ENCODE data around the gene ANKDD1A. TPM values are rescaled to one million over a fixed set of nuclear protein-coding genes. Genes with fewer than 3 reads are reported as not detected.

Gene ANKDD1A
- total RNA-seq, 4 donors from 2014 or later: 0.82 to 7.1 (median 3.2) TPM

DNA sequence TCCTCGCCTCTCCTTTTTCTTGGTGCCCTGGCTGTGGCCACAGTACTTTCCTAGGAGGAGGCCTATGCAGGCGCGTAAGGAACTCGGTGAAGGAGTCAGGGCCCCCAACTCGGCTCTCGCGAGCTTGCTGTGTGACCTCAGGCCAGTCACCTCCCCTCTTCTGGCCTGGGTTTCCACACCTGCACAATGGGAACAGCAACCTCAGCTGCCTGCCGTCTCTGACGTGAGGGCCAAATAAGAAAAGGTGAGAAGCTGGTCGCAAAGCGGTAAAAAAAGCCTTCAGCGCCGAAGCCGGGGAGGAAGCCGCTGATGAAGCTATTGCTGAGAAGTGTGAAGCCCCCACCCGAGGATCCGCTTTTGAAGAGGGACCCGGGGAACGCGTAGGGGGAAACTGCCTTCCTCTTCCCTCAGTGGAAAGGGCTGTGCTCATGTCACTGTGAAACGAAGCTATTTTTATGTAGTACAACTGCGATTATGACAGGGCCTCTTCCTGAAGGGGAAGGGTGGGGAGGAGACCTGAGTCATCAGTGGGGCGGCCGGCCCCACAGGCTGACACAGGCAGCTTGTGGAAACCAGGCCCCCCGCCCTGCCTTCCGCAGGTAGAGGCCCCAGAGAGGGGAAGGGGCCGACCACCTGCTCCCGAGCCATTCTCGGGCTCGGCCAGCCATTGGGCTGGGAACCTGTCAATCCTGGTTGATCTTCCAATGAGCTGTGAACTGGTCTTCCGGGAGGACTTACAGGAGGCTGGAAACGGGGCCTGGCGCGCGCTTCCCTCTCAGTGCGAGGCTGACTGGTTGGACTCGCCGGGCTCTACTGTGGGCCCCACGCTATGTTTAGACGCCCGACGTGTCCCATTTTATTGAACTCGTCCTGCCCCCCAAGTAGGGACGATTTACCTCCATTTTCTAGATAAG, 18.0 kb upstream of the ANKDD1A start:
- no peaks in the 10 kb centered on the region for H3K27me3 ChIP-seq
- no peaks in the 10 kb centered on the region for H3K9me3 ChIP-seq
- H3K36me3 ChIP-seq: no peaks in the 10 kb centered on the region
- 47 to 80% methylated on average over 1 to 44 of the region's 44 CpGs for WGBS, 2 donors (ENCODE audit: low coverage in 1 of 2)
- peak overlapping the region in 2 of 4 donors; percentile 9 for H3K4me3 ChIP-seq
- in situ Hi-C loops (cut with MboI; ENCODE audit: low pct_ligation_motif_present in 1 of 4, low pct_unique_long_range_greater_than_20kb in 1 of 4, low sequenced_read_pairs in 3 of 4): loop anchor here in 1 of 4 donors (10.0 kb wide), 1 partner anchor 49 kb away; the partner anchor contains the start of gene PLEKHO2
- H3K27ac ChIP-seq: peak overlapping the region; percentile 79 to 90 (median 86)
- peak; percentile 61 for TF ChIP-seq POLR2A (IDR thresholded peaks at IDR 0.05)
- TF ChIP-seq POLR2AphosphoS5 (IDR thresholded peaks at IDR 0.05): peak; percentile 6 to 76 (median 74)
- TF ChIP-seq EP300 (IDR thresholded peaks at IDR 0.05; ENCODE audit: low read depth): no peak
- TF ChIP-seq, protein P1, sequence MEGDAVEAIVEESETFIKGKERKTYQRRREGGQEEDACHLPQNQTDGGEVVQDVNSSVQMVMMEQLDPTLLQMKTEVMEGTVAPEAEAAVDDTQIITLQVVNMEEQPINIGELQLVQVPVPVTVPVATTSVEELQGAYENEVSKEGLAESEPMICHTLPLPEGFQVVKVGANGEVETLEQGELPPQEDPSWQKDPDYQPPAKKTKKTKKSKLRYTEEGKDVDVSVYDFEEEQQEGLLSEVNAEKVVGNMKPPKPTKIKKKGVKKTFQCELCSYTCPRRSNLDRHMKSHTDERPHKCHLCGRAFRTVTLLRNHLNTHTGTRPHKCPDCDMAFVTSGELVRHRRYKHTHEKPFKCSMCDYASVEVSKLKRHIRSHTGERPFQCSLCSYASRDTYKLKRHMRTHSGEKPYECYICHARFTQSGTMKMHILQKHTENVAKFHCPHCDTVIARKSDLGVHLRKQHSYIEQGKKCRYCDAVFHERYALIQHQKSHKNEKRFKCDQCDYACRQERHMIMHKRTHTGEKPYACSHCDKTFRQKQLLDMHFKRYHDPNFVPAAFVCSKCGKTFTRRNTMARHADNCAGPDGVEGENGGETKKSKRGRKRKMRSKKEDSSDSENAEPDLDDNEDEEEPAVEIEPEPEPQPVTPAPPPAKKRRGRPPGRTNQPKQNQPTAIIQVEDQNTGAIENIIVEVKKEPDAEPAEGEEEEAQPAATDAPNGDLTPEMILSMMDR (IDR thresholded peaks at IDR 0.05): no peak
- H3K4me1 ChIP-seq: peaks cover 8 to 58% (median 15%) of the 10 kb centered on the region in 4 donors
- peak; percentile 92 for DNase-seq
- intact Hi-C loops (cut with DNase I; ENCODE audit: low total_unique reads): no loop called here

DNA sequence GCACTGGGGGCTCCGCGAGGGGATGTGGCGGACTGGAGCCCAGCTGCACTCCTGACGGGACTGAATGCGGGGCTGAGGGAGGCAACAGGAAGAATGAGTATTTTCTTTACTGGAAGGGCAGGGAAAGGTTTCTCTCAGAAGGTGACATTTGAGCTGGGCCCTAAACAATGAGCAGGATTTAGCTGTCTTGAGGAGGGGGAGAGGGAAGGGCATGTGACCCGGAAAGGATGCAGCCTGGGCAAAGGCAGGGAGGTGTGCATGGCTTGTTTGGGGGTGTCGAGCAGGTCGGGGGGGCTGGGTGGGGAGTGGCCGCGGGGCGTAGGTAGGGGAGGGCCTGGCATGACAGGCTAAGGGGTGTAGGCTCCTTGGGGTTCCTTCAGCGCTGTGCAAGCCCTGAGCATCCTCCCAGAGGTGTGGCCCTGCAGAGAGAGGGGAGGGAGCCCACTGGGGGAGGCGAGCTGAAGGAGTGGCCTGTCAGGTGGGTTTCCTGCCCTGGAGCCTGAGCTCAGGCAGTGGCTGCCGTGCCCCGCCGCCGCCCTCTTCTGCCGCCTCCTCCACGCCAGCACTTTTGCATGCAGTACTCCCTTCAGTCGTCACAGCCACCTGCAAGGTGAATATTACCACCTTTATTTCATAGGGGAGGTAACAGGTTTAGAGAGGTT, 17.2 kb upstream of the ANKDD1A start:
- WGBS, 2 donors (ENCODE audit: low coverage in 1 of 2): 71 to 90% methylated on average over 2 to 15 of the region's 20 CpGs
- H3K4me3 ChIP-seq: peak overlapping the region in 1 of 4 donors; percentile 9

DNA sequence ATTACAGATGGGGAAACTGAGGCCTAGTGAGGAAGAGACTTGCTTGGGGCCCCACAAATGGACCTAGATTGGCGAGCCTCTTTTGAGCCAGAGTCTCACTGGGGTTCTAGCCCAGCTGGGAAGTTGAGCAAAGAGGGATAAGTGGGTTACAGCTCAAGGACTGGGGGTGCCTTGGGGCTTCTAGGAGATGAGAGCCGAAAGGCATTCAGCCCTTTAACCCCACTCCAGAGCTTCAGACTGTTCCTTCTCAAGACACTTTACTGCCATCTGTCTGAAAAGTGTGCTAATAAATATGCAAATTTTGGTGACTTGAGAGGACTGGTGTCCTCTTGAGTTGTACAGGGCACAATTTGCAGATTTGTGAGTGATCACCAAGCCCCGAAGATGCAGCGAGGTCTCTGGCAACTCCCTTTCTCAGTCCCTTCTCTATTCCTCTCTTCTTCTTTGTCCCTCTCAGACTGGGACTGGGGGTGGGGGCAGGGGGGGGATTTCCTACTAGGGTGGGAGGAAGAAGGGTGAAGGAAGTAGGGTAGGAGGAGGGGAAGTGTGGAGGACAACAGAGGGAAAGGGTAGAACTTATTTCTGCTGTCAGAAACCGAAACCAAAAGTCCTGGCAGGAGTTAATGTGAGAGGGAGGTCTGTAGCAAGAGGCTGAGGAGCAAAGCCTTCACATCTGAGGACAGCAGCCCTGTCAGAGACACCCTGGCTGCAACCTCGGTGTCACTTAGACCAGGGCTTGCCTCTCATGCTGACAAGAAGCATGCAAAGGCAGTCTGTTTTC, 16.2 kb upstream of the ANKDD1A start:
- in situ Hi-C loops (cut with MboI; ENCODE audit: low pct_ligation_motif_present in 1 of 4, low pct_unique_long_range_greater_than_20kb in 1 of 4, low sequenced_read_pairs in 3 of 4) (loop anchor here in 1 of 4 donors (10.0 kb wide), 1 partner anchor 51 kb away; the partner anchor contains the start of gene PLEKHO2), intact Hi-C loops (cut with DNase I; ENCODE audit: low total_unique reads) (no loop called here)
- H3K4me1 ChIP-seq: peaks cover 8 to 58% (median 15%) of the 10 kb centered on the region in 4 donors
- H3K27ac ChIP-seq: peak overlapping the region; percentile 79 to 90 (median 86)
- peak; percentile 41 for DNase-seq
- 37 to 48% methylated on average over 2 to 6 of the region's 6 CpGs for WGBS, 2 donors (ENCODE audit: low coverage in 1 of 2)
- H3K36me3 ChIP-seq: no peaks in the 10 kb centered on the region
- TF ChIP-seq, protein P1 (IDR thresholded peaks at IDR 0.05): no peak
- TF ChIP-seq POLR2AphosphoS5 (IDR thresholded peaks at IDR 0.05) (no peak), EP300 (IDR thresholded peaks at IDR 0.05; ENCODE audit: low read depth) (no peak), POLR2A (IDR thresholded peaks at IDR 0.05) (no peak)
- no peaks in the 10 kb centered on the region for H3K9me3 ChIP-seq
- H3K4me3 ChIP-seq: peak overlapping the region in 1 of 4 donors; percentile 39
- H3K27me3 ChIP-seq: no peaks in the 10 kb centered on the region

More for the DNA sequence above, 17.2 kb upstream of the ANKDD1A start:
- peak; percentile 84 for DNase-seq
- Histone ChIP-seq H3K9me3 (no peaks in the 10 kb centered on the region), H3K27me3 (no peaks in the 10 kb centered on the region), H3K4me1 (peaks cover 8 to 58% (median 15%) of the 10 kb centered on the region in 4 donors), H3K36me3 (no peaks in the 10 kb centered on the region), H3K27ac (peak overlapping the region; percentile 79 to 90 (median 86))
- intact Hi-C loops (cut with DNase I; ENCODE audit: low total_unique reads): no loop called here
- TF ChIP-seq POLR2A (IDR thresholded peaks at IDR 0.05) (peak; percentile 16), POLR2AphosphoS5 (IDR thresholded peaks at IDR 0.05) (peak in 2 of 3 donors; percentile 43 to 48), EP300 (IDR thresholded peaks at IDR 0.05; ENCODE audit: low read depth) (no peak)
- TF ChIP-seq, protein P1 (IDR thresholded peaks at IDR 0.05): no peak
- in situ Hi-C loops (cut with MboI; ENCODE audit: low pct_ligation_motif_present in 1 of 4, low pct_unique_long_range_greater_than_20kb in 1 of 4, low sequenced_read_pairs in 3 of 4): loop anchor here in 1 of 4 donors (10.0 kb wide), 1 partner anchor 50 kb away; the partner anchor contains the start of gene PLEKHO2

Measured in transverse colon (tissue), 4 donors.